Type B pancreatic cell (in vitro differentiated cells): ENCODE results near the gene GIMAP8. TPM values are rescaled to one million over a fixed set of nuclear protein-coding genes. Genes with fewer than 3 reads are reported as not detected.

Experiments
- DNase-seq: peaks from one replicate; pipeline ENCODE4 v3.0.0; 2021; ENCODE audit warnings: mixed read lengths; ENCODE audit not compliant: unreplicated experiment; ENCODE audit errors: extremely low spot score
- H3K27ac Mint-ChIP-seq: 2 replicates; pipeline ENCODE4 v1.8.0; 2021; ENCODE audit warnings: mild to moderate bottlenecking, mixed read lengths
- H3K27me3 Mint-ChIP-seq: 2 replicates; pipeline ENCODE4 v1.8.0; 2021; ENCODE audit warnings: mixed read lengths
- H3K36me3 Mint-ChIP-seq: 2 replicates; pipeline ENCODE4 v1.8.0; 2021; ENCODE audit warnings: mixed read lengths
- H3K4me1 Mint-ChIP-seq: one replicate; pipeline ENCODE4 v1.8.0; 2021; ENCODE audit warnings: mixed read lengths; ENCODE audit not compliant: unreplicated experiment
- H3K4me3 Mint-ChIP-seq: 2 replicates; pipeline ENCODE4 v1.8.0; 2021; ENCODE audit warnings: mild to moderate bottlenecking, mixed read lengths
- H3K9me3 Mint-ChIP-seq: 2 replicates; pipeline ENCODE4 v1.8.0; 2021; ENCODE audit warnings: mixed read lengths
- total RNA-seq: library from RNA; stranded (reverse); gene quantifications from 2 replicates; pipeline ENCODE4 v1.2.1, GENCODE V29; 2021; ENCODE audit warnings: low replicate concordance
- TF ChIP-seq, protein P1 (sequence below): fragments of 200-600 bp; sonication (generic); conservative IDR thresholded peaks from 2 replicates; pipeline ENCODE4 v1.5.0; 2021; ENCODE audit warnings: antibody characterized with exemption, mild to moderate bottlenecking

GIMAP8 gene
- total RNA-seq, 1 donor from 2014 or later, result not detected

DNA sequence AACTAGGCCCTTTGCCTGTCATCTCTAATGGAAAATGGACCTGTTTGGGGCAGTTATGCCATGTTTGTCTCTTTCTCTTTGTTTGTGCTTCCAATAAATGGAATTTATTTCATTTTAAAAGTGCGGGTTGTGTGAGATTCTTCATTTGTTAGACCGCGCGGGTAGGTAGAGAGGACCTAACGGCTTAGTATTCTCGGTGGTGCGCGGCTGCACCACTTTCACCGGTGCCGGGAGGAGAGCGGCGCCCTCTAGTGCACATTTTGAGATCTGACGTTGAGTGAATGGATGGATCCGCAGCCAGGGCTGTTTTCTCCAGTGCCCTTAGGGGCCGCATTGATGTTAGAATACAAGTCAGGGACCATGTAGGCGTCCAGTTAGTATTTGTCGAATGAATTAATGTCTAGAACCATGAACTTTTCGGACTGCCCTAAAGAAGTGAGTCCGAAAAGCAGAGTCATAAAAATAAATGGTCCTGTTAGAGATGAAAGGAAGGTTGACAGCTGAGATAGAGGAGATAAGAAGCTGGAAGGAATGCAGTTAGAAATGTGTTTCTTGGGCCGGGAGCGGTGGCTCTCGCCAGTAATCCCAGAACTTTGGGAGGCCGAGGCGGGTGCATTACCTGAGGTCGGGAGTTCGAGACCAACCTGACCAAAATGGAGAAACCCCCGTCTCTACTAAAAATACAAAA is 29.3 kb upstream of the GIMAP8 start:
- DNase-seq, result peak; percentile 84
- Mint-ChIP-seq H3K36me3 (no peaks in the 10 kb centered on the region), H3K27ac (no peak overlapping the region), H3K9me3 (no peaks in the 10 kb centered on the region), H3K4me3 (no peak overlapping the region), H3K27me3 (peaks cover 10% of the 10 kb centered on the region), H3K4me1 (peaks cover 7% of the 10 kb centered on the region)
- TF ChIP-seq, protein P1, sequence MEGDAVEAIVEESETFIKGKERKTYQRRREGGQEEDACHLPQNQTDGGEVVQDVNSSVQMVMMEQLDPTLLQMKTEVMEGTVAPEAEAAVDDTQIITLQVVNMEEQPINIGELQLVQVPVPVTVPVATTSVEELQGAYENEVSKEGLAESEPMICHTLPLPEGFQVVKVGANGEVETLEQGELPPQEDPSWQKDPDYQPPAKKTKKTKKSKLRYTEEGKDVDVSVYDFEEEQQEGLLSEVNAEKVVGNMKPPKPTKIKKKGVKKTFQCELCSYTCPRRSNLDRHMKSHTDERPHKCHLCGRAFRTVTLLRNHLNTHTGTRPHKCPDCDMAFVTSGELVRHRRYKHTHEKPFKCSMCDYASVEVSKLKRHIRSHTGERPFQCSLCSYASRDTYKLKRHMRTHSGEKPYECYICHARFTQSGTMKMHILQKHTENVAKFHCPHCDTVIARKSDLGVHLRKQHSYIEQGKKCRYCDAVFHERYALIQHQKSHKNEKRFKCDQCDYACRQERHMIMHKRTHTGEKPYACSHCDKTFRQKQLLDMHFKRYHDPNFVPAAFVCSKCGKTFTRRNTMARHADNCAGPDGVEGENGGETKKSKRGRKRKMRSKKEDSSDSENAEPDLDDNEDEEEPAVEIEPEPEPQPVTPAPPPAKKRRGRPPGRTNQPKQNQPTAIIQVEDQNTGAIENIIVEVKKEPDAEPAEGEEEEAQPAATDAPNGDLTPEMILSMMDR, result peak; percentile 96

DNA sequence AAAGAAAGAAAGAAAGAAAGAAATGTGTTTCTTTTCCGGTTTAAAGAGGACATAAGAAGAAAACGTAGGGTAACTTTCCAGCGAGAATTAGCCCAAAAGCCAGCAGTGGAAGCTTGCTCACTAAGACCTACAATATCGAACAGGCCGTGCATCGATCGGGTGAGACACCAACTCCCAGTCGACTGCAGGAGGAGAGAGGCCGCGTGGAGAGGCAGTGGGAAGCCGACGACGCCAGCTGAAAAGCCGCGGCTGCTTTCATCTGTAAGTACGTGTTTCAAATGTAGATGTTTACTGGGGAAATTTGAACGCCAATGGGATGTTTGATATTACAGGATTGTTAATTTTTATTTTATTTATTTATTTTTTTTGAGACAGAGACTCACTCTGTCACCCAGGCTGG is 28.6 kb upstream of the GIMAP8 start:
- Mint-ChIP-seq H3K4me1 (peaks cover 6% of the 10 kb centered on the region), H3K36me3 (no peaks in the 10 kb centered on the region), H3K27ac (no peak overlapping the region), H3K9me3 (no peaks in the 10 kb centered on the region), H3K4me3 (no peak overlapping the region), H3K27me3 (peaks cover 12% of the 10 kb centered on the region)
- TF ChIP-seq, protein P1, result no peak
- peak; percentile 40 for DNase-seq

DNA sequence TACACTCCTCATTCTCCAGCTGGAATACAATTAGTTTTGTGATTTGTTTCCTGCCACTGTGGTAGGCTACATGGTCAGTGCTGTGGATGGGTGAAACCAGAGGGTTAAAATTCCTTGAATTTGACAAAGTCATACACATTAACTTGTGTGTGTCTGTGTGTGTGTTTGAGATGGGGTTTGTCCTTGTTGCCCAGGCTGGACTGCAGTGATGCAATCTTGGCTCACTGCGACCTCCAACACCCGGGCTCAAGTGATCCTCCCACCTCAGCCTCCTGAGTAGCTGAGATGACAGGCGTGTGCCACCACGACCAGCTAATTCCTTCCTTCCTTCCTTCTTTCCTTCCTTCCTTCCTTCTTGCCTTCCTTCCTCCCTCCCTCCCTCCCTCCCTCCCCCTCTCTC is 24.8 kb upstream of the GIMAP8 start:
- peaks cover 15% of the 10 kb centered on the region for H3K4me1 Mint-ChIP-seq
- no peak overlapping the region for H3K27ac Mint-ChIP-seq
- TF ChIP-seq, protein P1, result no peak
- peak; percentile 10 for DNase-seq
- no peak overlapping the region for H3K4me3 Mint-ChIP-seq
- H3K36me3 Mint-ChIP-seq, result no peaks in the 10 kb centered on the region
- H3K9me3 Mint-ChIP-seq, result no peaks in the 10 kb centered on the region
- peaks cover 13% of the 10 kb centered on the region for H3K27me3 Mint-ChIP-seq

DNA sequence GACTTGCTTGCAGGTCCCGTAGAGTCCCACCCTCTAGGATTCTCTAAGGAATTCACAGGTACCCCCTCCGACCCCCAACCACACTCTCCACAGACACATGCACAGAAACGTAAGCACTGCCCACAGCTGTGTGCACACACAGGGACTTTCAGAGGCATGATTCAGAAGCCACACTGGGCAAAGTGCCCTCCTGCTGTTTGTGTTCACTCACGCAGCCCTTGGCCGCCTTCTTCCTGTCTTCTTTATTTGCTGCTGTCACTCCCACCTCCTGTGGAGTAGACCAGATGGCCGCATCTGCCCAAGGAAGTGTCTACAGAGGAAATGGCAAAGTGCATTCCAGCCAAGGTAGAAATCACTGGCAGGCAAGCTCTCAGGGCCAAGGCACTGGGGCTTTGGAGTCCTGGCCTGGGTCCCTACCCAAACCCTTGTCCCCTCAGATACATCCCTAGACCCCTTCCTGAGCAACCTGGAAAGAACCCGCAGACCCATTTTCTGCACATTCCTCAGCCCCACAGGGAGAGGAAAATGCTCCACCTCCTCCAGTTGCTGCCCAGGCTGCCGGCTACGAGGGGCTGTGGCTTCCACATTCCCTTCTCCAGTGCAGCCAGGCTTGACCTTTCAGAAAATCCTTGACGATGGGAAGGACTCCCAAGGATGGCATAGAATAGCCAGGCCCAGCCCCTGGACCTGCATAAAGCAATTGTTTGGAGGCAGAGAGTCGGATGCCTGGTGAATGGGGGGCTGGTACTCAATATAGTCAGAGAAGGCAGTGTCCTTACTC is 21.6 kb upstream of the GIMAP8 start:
- H3K4me1 Mint-ChIP-seq, result peaks cover 9% of the 10 kb centered on the region
- H3K9me3 Mint-ChIP-seq, result peaks cover 7% of the 10 kb centered on the region
- TF ChIP-seq, protein P1, result no peak
- no peak overlapping the region for H3K4me3 Mint-ChIP-seq
- peaks cover 18% of the 10 kb centered on the region for H3K27me3 Mint-ChIP-seq
- H3K36me3 Mint-ChIP-seq, result no peaks in the 10 kb centered on the region
- H3K27ac Mint-ChIP-seq, result no peak overlapping the region
- no peak for DNase-seq

DNA sequence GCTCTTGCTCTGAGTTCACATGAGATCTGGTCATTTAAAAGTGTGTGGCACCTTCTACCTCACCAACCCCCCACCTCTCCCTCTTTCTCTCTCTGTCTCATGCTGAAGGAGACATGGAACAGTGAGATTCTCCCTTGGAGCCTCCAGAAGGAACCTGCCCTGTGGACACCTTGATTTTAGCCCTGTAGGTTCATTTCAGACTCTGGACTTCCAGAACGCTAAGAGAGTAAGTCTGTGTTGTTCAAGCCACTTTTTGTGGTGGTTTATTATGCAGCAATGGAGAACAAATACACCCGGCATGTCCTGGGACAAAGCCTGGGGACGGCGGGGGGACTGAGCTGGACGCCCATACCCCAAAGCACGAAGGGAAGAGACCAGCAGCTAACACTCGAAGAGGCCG is 20.7 kb upstream of the GIMAP8 start:
- TF ChIP-seq, protein P1, result no peak

More for the DNA sequence above, 20.7 kb upstream of the GIMAP8 start:
- Mint-ChIP-seq H3K27ac (no peak overlapping the region), H3K9me3 (peaks cover 7% of the 10 kb centered on the region), H3K36me3 (no peaks in the 10 kb centered on the region), H3K4me1 (peaks cover 9% of the 10 kb centered on the region), H3K27me3 (peaks cover 18% of the 10 kb centered on the region), H3K4me3 (no peak overlapping the region)
- DNase-seq, result no peak
